T-helper 2 cell (primary cell): ENCODE measurements around the gene STK32B.

Source experiments
- DNase-seq, 5 experiments: peaks; one replicate each; pipeline versions ENCODE4 v3.0.0 to v3.0.0-alpha.2; 2012 to 2022

Gene STK32B

DNA sequence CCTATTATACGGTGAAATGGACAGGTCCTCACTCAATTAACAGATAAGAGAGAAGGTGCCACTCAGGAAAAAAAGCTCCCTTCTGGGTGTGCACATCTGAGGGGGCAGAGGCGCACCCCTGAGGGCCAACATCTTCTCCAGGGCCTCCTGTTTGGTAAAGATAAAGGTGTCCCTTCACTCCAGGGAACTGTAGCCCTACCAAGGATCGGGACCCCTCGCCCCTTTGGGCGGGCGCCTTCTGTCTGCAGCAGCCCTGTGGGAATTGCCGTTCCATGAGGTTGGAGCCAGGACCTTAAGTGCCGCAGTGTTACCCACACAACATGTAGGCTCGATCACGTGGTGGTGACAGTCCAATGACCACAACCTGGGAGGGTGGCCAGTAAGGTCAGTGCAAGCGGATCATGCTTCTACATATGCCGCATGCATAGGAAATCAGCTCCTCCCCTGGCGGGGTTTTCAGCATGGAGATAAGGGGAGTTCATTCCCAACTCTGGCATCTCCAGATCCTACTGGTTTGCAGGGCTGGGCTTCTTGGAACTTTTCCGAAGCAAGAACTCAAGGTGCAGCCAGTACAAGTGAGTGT, 403.8 kb downstream of the STK32B start:
- DNase-seq: no peak

DNA sequence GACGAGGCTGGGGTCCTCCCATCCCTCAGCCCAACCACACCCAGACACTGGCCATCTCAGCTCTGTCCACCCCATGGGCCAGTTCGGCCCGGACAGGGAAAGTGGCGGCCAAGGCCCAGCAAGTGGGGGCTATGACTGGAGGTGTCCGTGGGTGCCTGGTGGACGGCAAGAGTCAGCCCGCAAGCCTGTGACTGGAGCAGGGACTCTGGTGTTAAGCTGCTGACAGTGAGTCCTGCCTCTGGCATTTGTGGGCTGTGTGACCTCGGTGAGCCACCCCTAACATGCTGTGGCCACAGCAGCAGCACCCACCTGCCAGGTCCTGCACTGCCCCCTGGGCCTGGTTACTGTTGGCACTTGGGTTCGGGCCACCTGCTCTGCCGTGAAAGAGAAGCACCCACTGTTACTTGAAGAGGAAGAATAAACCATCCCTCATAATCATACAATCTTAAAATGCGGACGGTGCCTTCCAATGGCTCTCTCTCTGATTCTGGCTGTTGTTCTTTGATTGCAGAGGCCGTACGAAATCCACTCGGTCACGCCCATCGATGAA, 405.1 kb downstream of the STK32B start:
- DNase-seq: no peak

DNA sequence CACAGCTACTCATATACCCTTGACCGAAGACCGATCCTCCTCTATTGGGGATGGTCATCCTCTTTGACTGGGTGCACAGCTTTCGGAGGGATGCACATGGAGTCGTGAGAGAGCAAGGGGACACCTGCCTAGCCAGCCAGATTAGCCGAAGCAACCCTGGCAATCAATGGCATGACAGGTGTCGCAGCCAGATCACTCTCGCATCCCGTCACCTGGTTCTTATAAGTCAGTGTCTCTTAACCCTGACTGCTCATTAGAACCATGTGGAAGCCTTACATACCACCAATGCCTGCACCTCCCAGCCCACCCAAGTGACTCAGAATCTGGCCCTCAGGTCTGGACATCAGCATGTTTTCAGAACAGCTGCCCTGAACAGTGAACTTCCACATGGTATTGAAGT, 407.4 kb downstream of the STK32B start:
- DNase-seq: no peak

DNA sequence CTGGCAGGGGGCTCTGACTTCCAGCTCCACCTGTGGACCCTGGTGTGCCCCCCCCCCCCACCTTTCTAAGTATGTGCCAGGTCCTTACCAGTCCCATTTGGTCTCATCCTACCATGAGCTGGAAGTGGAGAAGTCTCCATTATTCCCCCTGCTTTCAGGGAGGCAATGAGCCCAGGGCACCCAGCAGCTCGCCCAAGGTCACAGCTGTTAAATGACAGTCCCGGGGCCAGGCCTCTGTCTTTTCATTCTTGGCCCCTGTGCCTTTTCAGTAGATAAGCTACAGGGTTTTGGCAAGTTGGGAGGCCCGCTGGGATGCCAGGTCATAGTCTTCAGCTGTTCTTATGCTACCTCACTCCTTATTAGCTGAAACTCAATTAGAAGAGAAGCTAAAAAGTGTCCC, 408.0 kb downstream of the STK32B start:
- DNase-seq: no peak

DNA sequence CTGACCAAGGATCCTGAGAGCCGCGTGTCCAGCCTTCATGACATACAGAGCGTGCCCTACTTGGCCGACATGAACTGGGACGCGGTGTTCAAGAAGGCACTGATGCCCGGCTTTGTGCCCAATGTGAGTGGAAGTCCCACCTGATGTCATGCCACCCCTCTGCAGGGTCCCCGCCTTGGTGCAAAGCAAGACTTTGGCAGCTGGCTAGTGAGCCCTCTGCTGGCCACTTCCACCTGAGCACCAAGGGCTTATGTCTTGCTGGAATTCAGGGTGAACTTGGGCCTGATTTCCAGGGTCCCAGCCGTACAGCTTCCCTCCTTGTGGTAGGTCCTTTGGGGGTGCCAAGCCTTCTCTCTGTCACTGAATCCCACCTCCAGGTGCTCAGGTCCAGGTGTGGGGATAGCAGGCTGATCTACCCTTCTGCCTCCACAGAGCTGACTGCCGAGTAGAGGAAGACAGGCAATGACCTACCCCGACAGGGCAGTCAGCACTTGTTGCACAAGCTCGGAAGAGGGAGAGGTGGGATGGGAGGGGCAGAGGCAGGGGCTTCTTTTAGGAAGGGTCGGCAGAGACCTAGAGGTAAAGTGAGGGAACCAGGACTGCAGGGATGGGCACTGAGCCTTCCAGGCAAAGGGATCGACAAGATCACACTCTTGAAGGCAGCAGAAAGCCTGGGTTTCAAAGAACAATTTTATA, 409.0 kb downstream of the STK32B start:
- peak in 1 of 5 experiments; percentile 8 for DNase-seq

DNA sequence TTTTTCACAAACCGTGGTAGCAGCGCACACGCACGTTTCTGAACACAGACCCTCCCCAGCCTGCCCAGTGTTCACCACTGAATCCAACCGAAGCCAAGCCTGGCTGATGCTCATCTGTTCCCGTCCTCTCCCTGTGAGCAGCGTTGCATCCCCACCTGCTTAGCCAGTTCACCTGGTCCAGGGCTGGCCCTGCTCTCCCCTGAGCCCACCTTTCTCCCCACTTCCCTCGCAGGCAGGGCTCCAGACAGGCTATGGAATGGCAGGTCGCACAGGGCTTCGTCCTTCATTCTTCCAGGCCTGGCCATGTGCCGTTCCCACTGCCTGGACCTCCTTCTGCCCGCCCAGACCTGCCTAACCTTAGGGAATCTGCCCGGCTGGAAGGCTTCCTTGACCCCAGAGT, 410.2 kb downstream of the STK32B start:
- no peak for DNase-seq

DNA sequence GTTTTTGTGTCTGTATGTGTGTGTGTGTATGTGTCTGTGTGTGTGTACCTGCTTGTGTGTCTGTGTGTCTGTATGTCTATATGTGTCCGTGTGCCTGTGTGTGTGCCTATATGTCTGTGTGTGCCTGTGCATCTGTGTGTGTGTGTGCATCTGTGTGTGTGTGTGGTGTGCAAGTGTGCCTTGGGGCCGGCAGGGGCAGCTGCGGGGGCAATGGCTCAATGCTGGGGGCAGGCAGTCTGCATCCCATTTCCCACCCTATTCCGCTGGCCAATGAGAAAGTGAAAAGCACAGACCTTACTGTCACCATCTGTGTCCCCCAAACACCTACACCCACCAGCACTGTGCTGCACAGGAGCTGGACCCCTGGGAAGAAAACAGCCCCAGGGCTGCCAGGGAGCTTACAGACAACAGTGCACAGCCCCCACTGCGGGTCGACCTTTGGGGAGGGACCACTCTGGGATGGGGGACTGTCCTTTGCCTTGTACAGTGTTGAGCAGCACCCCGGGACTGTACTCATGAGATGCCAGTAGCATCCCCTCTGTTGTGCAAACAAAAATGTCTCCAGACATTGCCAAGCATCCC, 411.1 kb downstream of the STK32B start:
- DNase-seq: no peak

DNA sequence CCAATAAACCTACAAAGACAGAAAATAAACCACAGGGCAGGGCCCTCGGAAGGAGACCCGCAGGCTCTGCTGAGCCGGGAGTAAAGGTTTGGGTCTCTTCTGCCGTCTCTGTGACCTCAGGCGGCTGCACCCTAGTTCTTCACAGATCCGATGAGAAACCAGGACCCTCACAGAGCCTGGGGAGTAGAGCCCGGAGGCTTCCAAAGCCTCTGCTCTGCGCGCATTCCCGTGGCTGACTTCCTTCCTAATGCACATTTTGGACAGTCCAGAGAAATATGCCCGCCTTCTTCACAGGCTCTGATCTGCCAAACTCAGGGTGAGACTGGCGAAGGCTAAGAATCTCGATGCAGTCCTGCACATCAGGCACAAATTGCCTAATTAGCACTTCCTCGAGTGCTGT, 411.6 kb downstream of the STK32B start:
- DNase-seq: no peak

DNA sequence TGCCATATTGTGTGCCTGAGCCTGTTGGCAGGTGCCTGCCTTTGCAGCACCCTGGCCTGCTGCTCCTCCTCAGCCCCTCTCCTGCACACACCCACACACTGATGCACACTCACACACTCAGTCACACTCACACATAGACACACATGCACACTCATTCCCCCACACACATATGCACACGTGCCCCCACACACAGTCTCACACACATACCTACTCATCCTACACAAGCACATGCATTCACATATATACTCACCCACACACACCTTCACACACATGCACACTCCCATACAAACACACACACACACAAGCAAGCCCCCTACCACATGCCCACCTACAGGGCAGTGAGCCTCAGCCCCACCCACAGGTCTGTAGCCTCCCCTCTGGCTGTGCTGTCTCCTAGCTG, 412.1 kb downstream of the STK32B start:
- DNase-seq: no peak

DNA sequence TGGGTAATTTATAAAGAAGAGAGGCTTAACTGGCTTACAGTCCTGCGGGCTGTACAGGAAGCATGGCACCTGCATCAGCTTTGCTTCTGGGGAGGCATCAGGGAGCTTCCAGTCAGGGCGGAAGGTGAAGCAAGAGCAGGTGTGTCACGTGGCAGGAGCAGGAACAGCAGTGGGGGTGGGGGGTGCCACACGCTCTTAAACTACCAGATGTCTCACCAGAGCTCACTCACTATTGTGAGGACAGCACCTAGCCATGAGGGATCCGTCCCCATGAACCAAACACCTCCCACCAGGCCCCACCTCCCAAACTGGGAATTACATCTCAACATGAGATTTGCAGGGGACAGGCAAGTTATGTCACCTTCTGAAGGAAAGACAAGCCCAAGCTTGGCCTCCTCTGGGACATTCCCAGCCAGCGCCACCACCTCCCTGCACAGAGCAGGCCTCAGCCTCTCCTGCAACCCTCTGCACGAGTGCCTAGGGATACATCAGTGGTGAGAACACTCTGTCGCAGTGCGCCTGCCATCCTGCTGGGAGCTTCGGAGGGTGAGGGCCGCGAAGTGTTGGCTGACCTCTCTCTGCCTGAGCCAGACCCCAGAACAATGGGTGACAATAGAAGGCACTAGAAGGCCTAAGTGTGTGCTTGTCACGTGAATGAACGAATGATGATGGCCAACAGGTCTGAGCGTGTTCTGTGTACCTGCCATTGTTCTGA, 412.8 kb downstream of the STK32B start:
- no peak for DNase-seq

DNA sequence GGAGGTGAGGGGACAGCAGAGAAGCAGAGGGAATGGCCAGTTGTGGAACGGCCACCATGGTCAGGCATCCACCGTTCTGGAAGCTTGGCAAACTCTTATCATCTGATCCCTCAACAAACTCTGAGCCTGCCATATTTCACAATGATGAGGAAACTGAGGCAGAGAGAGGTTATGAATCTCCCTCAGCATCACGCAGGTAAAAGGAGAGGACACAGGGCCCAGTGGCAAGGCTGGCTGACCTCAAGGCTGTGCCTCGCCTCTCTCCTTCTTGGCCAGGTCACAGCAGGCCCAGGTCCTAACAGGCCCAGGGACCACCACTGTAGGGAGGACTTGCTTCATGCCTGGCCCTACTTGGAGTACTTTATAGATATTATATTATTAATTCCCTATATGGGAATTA, 414.2 kb downstream of the STK32B start:
- DNase-seq: no peak

DNA sequence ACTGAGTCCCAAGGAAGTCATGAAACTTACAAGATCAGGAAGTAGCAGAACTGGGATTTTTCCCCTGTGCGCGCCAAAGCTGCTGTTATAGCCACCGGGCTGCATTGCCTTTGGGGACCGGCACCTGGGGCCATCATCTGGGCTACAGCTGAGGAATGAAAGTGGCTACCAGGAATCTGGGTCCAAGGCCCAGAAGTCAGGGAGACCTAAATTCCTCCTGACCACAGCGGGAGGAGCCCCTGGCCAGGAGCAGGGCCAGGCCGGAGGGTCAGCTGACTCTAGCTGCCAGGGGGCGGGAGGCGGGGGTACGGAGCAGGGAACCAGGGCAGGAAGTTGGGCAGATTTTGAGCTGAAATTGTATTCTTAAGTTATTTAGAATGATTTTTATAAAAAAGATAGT, 414.7 kb downstream of the STK32B start:
- no peak for DNase-seq

DNA sequence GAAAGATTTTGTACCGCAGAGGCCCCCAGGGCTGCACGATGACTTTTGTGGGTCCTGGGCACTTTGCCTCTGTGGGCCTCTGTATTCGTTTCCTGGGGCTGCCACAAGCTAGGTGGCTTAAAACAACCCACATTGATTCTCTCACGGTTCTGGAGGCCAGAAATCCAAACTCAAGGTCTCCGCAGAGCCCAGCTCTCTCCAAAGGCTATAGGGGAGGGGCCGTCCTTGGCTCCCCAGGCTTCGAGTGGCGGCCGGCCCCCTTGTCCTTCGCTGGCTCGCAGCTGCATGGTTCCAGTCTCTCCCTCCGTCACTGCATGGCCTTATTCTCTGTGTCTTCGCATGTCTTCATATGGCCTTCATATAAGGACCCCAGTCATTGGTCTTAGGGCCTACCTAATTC, 415.8 kb downstream of the STK32B start:
- DNase-seq: no peak

DNA sequence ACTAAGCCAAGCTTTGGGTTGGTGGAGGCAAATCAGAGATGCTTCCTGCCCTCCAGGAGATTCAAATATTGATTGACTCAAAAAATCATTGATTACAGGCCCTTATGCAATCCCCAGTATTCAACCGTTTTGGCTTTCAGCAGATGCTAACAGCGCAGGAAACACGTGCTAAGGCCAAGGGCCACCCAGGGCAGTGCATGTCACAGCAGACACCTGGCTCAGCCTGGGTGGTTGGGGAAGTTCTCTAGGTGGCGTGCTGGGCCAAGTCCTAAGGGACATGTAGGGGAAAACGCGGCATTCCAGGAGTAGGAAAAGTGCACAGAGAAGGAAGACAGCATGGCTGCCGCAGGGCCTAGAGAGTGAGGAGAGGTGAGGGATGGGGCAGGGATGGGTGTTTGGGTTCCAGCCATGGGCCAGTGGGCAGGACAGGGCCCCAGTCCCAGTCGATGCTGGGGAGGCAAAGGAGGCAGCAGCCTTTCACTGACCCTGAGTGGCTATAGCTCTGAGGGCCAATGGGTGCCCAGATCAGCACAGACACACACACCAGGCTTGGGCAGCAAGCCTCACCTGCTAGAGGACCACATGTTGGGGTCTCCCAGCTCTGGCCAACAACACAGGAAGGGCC, 418.0 kb downstream of the STK32B start:
- no peak for DNase-seq

DNA sequence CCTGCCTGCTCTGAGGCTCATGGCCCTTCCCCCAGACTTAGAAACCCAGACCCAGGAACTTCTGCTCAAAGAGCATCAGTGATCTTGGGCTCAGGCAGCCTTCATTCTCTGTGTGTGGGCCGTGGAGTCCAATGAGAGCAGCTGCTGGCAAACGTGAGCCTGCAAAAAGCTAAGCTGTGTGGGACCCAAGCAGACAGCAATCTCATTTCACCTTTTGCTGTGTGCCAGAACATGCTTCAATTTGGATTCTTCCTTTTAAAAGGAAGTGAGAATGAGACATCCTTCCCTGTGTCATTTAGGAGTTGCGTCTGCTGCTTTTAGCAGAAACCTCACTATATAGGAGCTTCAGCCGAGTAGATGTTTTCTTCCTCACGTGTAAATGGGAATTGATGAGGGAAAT, 418.6 kb downstream of the STK32B start:
- no peak for DNase-seq

DNA sequence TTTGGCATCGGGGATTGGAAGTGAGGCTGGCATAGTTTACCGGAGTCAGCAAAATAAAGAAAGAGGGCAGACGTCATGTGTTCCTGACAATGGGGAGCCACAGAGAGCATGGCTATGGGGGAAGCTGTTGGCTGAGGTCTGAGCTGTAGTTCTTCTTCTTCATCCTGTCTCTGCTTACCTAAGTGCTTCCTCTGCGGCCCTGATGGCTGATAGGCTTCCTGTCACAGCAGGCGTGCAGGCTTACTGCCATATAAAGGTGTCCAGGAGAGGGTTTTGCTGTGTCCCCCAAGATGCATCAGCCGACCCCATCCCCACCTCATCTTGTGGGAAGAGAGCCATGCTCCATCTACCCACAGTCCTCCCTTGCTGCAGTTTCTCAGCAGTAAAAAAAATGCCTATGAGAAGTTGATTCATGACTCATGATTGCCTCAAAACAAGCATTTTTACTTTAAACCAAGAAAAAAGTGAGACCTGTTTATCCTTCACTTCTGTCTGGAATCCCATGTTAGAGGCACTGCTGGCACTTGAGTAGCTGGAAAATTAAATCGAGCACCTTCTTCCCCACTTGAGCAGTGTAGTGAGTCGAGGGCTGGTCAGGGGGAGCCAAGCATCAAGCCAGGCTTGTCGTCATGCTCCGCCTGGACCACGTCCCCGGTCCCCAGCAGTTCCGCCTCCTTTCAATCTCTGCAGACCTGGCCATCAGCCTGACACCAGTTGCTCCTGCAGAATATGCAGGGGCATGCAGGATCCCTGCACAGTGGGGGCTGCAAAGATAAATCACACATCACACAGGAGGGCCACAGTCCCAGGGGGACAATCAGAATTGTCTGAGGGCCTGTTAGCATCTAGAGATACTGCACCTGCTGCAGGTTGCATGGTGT, 419.3 kb downstream of the STK32B start:
- no peak for DNase-seq

DNA sequence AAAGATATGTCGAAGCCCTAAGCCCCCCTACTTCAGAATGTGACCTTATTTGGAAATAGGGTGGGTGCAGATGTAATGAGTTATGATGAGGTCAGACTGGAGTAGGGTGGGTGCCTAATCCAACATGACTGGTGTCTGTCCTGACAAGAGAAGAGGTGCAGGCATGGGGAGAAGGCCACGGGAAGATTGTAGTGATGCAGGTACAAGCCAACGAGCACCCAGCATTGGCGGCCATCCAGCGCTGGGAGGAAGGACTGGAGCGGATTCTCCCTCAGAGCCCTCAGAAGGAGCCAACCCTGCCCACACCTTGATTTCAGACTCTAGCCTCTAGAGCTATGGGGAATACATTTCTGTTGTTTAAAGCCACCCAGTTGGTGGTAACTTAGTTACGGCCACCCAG, 419.9 kb downstream of the STK32B start:
- DNase-seq: no peak

DNA sequence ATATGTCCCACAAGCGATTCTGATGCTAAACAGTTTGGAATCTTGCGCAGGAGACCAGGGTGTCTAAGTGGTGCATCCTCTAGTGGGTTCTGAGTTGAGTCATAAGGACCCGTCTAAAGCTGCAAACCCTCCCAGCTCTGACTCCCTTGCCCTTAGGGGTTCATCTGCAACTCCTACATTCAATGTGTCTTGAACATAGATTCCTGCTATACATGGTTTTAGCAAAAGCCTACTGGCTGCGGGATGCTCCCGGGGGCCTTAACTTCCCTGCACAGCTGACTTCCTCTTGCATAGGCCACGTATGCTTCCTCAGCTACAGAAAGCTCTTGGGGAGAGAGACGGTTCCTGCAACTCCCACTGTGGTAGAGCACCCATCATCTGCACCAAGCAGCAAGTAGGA, 420.4 kb downstream of the STK32B start:
- DNase-seq: no peak

DNA sequence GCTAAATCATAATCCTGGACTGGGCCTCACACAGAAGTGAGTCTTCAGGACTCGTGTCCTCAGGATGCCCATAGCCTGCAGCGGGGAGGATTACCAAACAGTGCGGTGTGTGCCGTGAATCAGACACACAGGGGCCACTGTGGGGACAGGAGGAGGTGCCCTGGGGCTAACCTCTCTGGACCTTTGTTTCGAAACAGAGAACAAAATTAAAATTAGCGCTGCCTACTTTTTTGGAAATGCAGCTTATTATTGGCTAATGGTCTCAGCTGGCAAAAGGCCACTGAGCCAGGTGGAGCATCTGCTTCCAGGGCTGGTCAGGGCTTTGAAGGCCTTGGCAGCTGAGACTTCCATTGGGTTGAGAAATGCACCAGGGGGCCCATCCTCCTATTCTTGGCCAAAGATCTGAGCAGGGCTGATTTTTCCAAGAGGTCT, 420.9 kb downstream of the STK32B start:
- no peak for DNase-seq

DNA sequence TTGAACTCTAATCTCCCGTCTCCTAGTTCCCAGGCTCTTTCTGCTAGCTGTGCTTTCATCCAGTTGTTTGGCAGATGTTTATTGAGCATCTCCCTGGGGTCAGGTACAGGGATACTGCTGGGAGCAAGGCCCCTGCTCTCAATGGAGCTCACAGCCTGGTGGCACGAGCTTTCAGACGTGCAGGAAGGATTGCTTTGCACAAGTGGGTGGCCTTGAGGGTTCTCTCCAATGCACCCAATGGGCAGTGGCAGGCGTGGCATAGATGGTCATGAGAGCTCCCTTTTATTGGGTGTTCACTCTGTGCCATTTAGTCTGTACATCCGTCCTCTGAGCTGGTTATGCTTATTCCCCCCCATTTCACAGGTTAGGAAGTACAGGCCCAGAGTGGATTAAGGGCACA, 421.8 kb downstream of the STK32B start:
- DNase-seq: no peak

DNA sequence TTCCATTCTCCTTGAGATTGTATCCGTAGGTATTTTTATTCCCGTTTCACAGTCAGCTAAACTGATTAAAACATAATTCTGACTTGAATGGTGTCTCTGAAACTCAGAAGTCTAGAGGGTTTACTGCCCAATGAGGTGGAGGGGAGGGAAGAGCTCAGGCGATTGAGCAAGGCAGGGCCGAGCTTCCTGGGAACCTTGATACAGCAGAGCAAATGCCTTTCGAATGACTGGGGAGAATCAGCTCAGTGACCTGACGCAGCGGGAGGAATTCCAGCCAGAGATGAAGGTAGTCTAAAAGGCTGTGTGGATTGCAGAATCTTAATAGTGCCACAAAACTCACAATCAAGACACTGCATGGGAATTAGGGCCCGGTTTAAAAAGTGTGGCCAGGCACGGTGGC, 423.5 kb downstream of the STK32B start:
- DNase-seq: no peak

DNA sequence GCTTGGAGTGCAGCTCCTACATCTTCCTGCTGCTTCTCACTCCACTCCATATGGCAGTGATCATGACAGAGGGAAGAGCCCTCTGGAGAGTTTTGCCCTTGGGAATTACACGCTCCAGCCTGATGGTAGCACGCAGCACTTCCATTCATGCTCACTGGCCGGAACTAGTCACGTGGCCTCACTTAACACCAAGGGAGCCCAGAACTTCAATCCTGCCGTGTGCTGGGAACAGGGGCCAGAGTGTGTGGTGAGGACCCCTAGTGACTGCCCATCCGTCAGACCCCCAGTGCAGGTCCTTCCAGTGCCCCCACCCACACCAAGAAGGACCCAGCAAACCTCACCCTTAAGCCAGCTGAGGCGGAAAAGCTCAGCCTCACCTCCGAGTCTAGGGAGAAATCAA, 426.3 kb downstream of the STK32B start:
- no peak for DNase-seq
